A673 (cell line): ENCODE measurements around the gene GLUL. TPM values are rescaled to one million over a fixed set of nuclear protein-coding genes. Genes with fewer than 3 reads are reported as not detected.

Experiments used
- BruUV-seq: library from RNA; stranded (reverse); fragments of 400-500 nt; replicated peaks from 2 replicates; lab custom pipeline; 2021; lab: Mats Ljungman, UMichigan
- CTCF ChIA-PET: fragments of 300-600 bp; sonication (Branson Sonifier 250); formaldehyde crosslinking; loops from one replicate; lab custom pipeline; 2022; ENCODE audit warnings: antibody characterized with exemption; lab: Charles Lee
- POLR2A ChIA-PET: fragments of 300-600 bp; sonication (Branson Sonifier 250); formaldehyde crosslinking; loops from one replicate; lab custom pipeline; 2022; ENCODE audit warnings: antibody characterized with exemption; ENCODE audit not compliant: low non-redundant PET; lab: Charles Lee
- DNase-seq: peaks from one replicate; pipeline ENCODE4 v3.0.0-alpha.2; 2015; ENCODE audit warnings: low spot score
- H3K27ac ChIP-seq: fragments of 200-600 bp; sonication (generic); 2 replicates; pipeline ENCODE4 v1.5.1; 2016; ENCODE audit warnings: mixed run types, low read depth, mild to moderate bottlenecking, mixed read lengths, antibody characterized with exemption, low read length; ENCODE audit not compliant: poor library complexity, severe bottlenecking
- H3K27me3 ChIP-seq: fragments of 200-600 bp; sonication (generic); replicated peaks from 2 replicates; pipeline ENCODE4 v1.6.1; 2017; ENCODE audit warnings: mixed run types, low read depth, mild to moderate bottlenecking, mixed read lengths, antibody characterized with exemption, low read length; ENCODE audit not compliant: insufficient read depth, poor library complexity
- H3K36me3 ChIP-seq: fragments of 200-600 bp; sonication (generic); 2 replicates; pipeline ENCODE4 v1.6.1; 2016; ENCODE audit warnings: mixed run types, mild to moderate bottlenecking, mixed read lengths, antibody characterized with exemption, low read length; ENCODE audit not compliant: insufficient read depth, poor library complexity, severe bottlenecking
- H3K4me1 ChIP-seq: fragments of 200-600 bp; sonication (generic); 2 replicates; pipeline ENCODE4 v1.6.1; 2017; ENCODE audit warnings: mixed run types, mild to moderate bottlenecking, mixed read lengths, antibody characterized with exemption, low read length; ENCODE audit not compliant: insufficient read depth, poor library complexity, severe bottlenecking
- H3K4me3 ChIP-seq: fragments of 200-600 bp; sonication (generic); 2 replicates; pipeline ENCODE4 v1.5.1; 2016; ENCODE audit warnings: low read depth, mixed run types, mild to moderate bottlenecking, mixed read lengths, low read length; ENCODE audit not compliant: poor library complexity, severe bottlenecking
- H3K9me3 ChIP-seq: fragments of 200-600 bp; sonication (generic); 2 replicates; pipeline ENCODE4 v1.6.1; 2016; ENCODE audit warnings: mixed run types, low read depth, mild to moderate bottlenecking, mixed read lengths, antibody characterized with exemption, low read length; ENCODE audit not compliant: poor library complexity, severe bottlenecking
- CTCF ChIP-seq: fragments of 300-800, 200-600 bp; sonication (generic); conservative IDR thresholded peaks from 2 replicates; pipeline ENCODE4 v1.5.1; 2017; ENCODE audit warnings: low read depth, mild to moderate bottlenecking, antibody characterized with exemption, low read length, moderate library complexity, mixed read lengths
- EZH2 ChIP-seq: fragments of 200-600 bp; sonication (generic); IDR thresholded peaks from 2 replicates; pipeline ENCODE4 v1.6.1; 2017; ENCODE audit warnings: borderline replicate concordance, low read depth, mild to moderate bottlenecking, mixed read lengths, antibody characterized with exemption, low read length; ENCODE audit not compliant: poor library complexity, severe bottlenecking
- intact Hi-C: fragments of 100-400 bp; cut with micrococcal nuclease; formaldehyde crosslinking; loops from one replicate; pipeline ENCODE4 v1.10.0; 2022; ENCODE audit not compliant: unreplicated experiment
- total RNA-seq: library from RNA; stranded (reverse); gene quantifications from 2 replicates; pipeline ENCODE4 v1.2.3, GENCODE V29; 2021

The GLUL gene
- total RNA-seq, 1 experiment from 2014 or later: 260 TPM

GRCh38 chr1:182357171-182357570 is 34.4 kb downstream of the GLUL start:
- CTCF ChIA-PET: no interaction called here

GRCh38 chr1:182355723-182356098 is 35.9 kb downstream of the GLUL start:
- ChIA-PET CTCF (no interaction called here), POLR2A (no interaction called here)
- no peak for TF ChIP-seq CTCF
- no peak for TF ChIP-seq EZH2
- no TSS peak for BruUV-seq
- DNase-seq: no peak
- intact Hi-C loops: no loop called here
- Histone ChIP-seq H3K27me3 (peaks cover 11% of the 10 kb centered on the region), H3K9me3 (no peaks in the 10 kb centered on the region), H3K27ac (no peak overlapping the region), H3K4me3 (no peak overlapping the region), H3K4me1 (no peaks in the 10 kb centered on the region), H3K36me3 (no peaks in the 10 kb centered on the region)

More at GRCh38 chr1:182357171-182357570, 34.4 kb downstream of the GLUL start:
- TF ChIP-seq CTCF (no peak), EZH2 (no peak)
- intact Hi-C loops: no loop called here
- Histone ChIP-seq H3K36me3 (no peaks in the 10 kb centered on the region), H3K9me3 (no peaks in the 10 kb centered on the region), H3K4me3 (no peak overlapping the region), H3K4me1 (no peaks in the 10 kb centered on the region), H3K27ac (no peak overlapping the region), H3K27me3 (peaks cover 11% of the 10 kb centered on the region)
- no peak for DNase-seq
- POLR2A ChIA-PET: no interaction called here
- BruUV-seq: no TSS peak

GRCh38 chr1:182351790-182352364 is 39.7 kb downstream of the GLUL start:
- ChIA-PET POLR2A (no interaction called here), CTCF (no interaction called here)
- no peak for TF ChIP-seq EZH2
- no peak for TF ChIP-seq CTCF

More at GRCh38 chr1:182351790-182352364, 39.7 kb downstream of the GLUL start:
- no TSS peak for BruUV-seq
- DNase-seq: no peak
- H3K4me1 ChIP-seq: no peaks in the 10 kb centered on the region
- intact Hi-C loops: no loop called here
- H3K9me3 ChIP-seq: no peaks in the 10 kb centered on the region
- no peak overlapping the region for H3K27ac ChIP-seq
- H3K27me3 ChIP-seq: peaks cover 11% of the 10 kb centered on the region
- no peaks in the 10 kb centered on the region for H3K36me3 ChIP-seq
- H3K4me3 ChIP-seq: no peak overlapping the region
